HG02870 (cell line): ENCODE results near the gene IGSF21.

Experiments
- ATAC-seq: cut with Tn5 transposase; IDR thresholded peaks from one replicate; pipeline ENCODE4 v1.9.1; 2021; ENCODE audit warnings: mild to moderate bottlenecking, moderate library complexity; ENCODE audit not compliant: unreplicated experiment

IGSF21 gene

GRCh38 chr1:18322368-18323032 is 214.9 kb downstream of the IGSF21 start:
- ATAC-seq, result no peak

DNA sequence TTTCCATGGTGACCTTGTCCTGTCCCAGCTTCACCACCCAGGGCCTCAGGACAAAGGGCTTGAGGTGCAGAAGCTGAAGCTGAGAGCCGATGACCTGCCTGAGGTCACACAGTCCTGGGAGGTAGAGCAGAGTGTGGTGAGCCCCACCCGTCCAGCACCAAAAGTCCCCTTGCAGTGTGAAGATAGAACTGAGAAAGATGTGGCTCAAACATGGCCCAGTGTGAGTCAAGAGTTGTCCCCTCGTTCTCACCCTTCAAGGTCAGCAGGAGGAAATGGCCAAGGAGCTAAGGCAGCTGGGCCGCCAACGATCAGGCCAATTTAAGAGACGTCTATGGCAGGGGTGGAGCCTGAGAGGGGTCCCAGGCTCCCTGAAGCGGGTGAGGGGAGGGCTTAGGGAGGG is 215.7 kb downstream of the IGSF21 start:
- no peak for ATAC-seq

DNA sequence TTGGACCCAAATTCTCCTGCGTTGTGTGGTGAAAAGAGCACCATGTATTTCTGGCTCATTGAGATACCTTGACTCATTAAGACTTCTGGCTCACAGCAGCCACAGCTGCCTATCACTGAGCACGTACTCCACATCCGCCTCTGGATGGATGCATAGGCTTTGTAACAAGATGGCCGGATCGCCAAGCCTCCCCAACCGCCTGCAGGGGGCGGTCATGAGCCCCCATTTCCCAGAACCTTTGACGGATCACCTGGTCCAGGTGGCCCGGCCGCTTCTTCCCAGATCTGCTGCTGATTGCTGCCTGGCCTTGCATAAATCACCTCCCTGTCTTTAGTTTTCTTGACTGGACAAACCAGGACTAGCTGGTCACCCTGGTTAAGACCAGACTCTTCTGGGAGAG is 216.6 kb downstream of the IGSF21 start:
- no peak for ATAC-seq

GRCh38 chr1:18325136-18325535 is 217.5 kb downstream of the IGSF21 start:
- no peak for ATAC-seq

- ATAC-seq, result no peak
These were observed 218.8 kb downstream of the IGSF21 start for GRCh38 chr1:18326211-18326897.

DNA sequence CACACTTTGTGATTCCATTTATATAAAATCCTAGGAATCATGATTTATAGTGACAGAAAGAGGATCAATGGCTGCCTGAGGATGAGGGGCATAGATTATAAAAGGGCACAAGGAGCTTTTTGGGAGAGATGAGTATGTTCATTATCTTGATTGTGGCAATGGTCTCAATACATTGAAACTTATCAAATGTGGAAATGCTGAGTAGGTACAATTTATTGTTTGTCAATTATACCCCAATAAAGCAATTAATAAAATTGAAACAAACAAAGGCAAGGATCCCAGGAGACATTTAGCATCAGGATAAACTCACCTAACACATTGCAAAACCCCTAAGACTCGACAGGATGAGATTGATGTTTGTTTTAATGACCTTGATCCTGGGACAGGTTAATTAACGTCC is 220.1 kb downstream of the IGSF21 start:
- ATAC-seq, result no peak

GRCh38 chr1:18328803-18329202 is 221.2 kb downstream of the IGSF21 start:
- no peak for ATAC-seq

GRCh38 chr1:18329469-18330253 is 222.1 kb downstream of the IGSF21 start:
- no peak for ATAC-seq

DNA sequence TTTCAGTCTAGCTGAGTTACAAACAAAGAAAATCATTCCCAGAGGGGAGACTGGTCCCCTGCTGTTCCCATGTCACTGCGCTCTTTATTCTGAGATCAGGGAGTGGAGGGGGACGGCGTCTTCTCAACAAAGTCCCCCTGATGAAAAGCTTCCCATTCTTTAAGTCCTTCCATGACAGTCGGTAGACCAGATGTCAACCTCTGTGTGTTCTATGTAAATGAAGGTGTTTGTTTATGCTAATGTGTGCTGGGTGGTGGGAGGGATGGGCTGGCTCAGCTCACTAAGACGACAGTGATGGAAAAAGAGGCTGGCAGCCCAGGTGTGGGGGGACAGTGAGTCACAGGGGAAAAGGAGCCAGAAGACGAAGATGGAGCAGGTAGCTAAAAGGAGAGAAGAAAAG is 225.0 kb downstream of the IGSF21 start:
- no peak for ATAC-seq

DNA sequence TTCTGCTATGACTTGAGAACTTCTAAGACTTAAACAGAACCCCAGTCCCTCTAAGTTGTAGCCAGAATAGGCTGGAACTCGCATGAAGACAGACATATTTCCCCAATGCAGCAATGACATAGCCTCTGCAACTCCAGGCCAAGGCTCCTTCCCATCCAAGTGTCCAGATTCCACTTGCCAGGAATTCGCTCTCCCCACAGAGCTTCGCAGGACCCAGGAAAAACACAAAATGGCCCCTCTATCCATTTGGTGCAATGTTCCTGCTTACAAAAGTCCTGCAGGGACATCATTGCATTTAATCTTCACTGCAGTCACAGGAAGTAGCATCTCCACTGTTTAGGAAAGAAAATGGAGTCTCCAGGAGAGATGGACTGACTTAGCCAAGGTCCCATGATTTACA is 225.6 kb downstream of the IGSF21 start:
- no peak for ATAC-seq

DNA sequence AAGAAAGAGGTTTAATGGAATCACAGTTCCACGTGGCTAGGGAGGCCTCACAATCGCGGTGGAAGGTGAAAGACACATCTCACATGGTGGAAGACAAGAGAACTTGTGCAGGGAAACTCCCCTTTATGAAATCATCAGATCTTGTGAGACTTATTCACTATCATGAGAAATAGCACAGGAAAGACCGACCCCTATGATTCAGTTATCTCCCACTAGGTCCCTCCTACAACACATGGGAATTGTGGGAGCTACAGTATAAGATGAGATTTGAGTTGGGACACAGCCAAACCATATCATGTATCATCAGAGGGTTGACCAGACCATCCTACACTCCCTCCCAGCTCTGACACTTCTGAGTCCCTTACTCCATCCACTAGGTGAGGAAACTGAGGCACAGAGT is 229.2 kb downstream of the IGSF21 start:
- ATAC-seq, result no peak

DNA sequence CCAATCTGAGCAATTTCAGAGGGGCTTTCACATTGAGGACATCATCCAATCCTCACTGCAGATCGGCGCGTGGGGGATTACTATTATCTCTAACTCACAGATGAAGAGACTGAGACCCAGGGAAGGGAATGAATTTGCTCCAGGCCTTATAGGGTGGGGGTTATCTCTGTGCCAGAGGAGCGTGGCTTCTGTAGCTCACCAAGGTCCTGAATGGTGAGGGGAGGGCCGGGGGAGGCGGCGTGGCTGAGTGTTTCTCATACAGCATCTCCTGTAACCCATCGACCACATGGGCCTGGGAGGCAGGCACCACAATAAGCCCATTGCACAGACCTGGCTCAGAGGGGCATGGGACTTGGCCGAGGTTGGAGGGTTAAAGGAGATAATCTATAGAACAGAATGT is 230.2 kb downstream of the IGSF21 start:
- ATAC-seq, result no peak

- no peak for ATAC-seq
These were observed 231.6 kb downstream of the IGSF21 start for GRCh38 chr1:18339161-18339560.

DNA sequence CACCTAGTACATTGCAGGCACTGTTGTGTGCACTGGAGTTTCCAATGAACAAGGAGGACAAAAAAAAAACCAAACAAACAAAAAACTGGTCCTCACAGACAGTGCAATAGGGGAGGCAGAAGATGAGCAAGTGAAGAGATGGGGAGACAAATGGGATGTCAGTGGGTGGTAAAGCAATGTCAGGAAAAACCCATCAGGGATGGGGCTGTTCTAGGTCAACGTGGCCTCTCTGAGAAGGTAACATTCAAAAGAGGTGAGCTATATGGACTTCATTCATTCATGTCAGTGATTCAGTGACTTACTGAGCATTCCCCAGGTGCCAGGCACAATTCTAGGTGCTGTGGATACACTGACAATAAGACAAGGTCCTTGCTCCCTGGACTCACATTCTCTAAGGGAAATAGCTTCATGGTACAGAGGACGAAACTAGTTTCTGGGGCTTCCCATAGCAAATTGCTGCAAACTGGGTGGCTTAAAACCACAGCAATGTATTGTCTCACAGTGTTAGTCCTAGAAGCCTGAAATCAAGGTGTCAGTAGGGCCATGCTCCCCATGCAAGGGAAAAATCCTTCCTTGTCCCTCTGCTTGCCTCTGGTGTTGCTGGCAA is 232.7 kb downstream of the IGSF21 start:
- ATAC-seq, result no peak

GRCh38 chr1:18340787-18341186 is 233.2 kb downstream of the IGSF21 start:
- no peak for ATAC-seq

GRCh38 chr1:18341291-18342069 is 233.9 kb downstream of the IGSF21 start:
- ATAC-seq, result no peak

- ATAC-seq, result no peak
These were observed 235.1 kb downstream of the IGSF21 start for GRCh38 chr1:18342744-18343143.

DNA sequence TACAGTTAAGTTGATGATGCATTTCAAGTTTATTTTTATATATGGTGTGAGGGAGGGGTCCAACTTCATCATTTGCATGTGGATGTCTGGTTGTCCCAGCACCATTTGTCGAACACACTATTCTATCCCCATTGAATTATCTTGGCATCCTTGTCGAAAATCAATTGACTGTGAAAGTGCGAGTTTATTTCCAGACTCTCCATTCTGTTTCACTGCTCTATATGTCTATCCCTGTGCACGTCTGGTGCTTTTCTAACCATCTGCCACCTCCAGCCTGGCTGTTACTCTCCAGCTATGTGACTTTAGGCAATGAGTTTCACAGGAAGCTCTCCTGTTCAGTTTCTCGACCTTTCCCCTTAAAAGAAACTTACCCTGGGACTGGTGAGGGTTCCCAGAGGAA is 236.0 kb downstream of the IGSF21 start:
- ATAC-seq, result no peak

DNA sequence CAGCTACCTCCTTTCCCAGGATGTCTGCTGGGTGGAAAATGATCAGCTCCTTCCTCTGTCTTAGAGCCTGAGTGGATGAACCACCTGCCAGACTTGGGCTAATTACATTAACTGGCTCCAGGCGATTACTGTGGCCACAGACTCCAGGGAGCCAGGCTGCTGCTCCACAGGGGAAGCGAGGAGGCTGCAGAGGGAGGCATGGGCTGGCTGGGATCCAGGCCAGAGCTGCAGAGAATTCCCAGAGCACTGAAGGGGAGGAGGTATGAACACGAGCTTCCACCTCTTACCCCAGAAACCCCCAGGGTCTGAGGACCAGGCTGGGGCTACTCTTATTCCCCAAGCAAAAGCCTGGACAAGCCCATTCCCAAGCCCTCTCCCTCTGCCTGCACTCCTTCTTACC is 237.2 kb downstream of the IGSF21 start:
- ATAC-seq, result no peak

DNA sequence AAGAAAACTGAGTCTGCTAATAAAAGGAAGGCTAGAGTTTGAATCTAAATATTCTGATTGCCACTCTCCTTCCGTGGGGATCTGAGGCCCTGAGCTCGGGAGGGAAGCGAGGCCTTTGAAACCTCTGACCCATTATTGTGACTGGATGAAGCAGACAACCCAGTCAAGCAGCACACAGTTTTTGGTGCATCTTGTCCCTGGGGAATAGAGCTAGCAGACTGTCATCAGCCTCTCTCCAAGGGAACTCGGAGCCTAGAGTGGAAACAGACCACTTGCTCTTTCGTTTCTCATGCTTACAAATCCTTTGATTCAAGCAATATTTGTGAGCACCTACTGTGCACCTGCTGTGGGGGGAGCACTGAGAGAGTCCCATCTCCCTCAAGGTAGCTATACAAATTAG is 240.0 kb downstream of the IGSF21 start:
- no peak for ATAC-seq

- no peak for ATAC-seq
These were observed 240.8 kb downstream of the IGSF21 start for GRCh38 chr1:18348354-18348753.
